ENCODE data around the gene DPP6. TPM values are rescaled to one million over a fixed set of nuclear protein-coding genes. Genes with fewer than 3 reads are reported as not detected.

The DPP6 gene
- total RNA-seq, 4 donors from 2014 or later = 1.5 to 2.9 TPM; not detected in 2

DNA sequence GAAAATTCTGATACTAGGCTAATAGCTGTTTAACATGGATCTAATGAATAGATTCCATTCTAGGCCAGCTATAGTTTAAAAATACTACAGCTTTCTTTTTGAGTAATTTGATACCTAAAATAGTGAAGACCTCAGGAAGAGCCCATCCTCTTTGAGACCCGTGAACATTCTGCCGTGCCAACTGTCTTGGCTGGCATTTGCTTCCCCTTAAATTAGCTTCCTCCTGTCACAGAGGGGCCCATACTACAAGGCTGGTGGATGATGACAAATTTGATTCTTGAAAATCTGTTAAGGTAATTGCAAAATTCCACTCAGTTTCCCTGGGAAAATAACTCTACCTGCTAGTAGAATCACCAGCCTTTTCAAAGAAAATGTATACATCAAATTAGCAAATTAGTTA is 385.0 kb downstream of the DPP6 start:
- H3K4me3 ChIP-seq = no peak overlapping the region
- H3K36me3 ChIP-seq = no peaks in the 10 kb centered on the region
- no peaks in the 10 kb centered on the region for H3K9me3 ChIP-seq
- no peaks in the 10 kb centered on the region for H3K27me3 ChIP-seq
- no peak for TF ChIP-seq POLR2A (IDR thresholded peaks at IDR 0.05)
- TF ChIP-seq, protein P1, sequence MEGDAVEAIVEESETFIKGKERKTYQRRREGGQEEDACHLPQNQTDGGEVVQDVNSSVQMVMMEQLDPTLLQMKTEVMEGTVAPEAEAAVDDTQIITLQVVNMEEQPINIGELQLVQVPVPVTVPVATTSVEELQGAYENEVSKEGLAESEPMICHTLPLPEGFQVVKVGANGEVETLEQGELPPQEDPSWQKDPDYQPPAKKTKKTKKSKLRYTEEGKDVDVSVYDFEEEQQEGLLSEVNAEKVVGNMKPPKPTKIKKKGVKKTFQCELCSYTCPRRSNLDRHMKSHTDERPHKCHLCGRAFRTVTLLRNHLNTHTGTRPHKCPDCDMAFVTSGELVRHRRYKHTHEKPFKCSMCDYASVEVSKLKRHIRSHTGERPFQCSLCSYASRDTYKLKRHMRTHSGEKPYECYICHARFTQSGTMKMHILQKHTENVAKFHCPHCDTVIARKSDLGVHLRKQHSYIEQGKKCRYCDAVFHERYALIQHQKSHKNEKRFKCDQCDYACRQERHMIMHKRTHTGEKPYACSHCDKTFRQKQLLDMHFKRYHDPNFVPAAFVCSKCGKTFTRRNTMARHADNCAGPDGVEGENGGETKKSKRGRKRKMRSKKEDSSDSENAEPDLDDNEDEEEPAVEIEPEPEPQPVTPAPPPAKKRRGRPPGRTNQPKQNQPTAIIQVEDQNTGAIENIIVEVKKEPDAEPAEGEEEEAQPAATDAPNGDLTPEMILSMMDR (IDR thresholded peaks at IDR 0.05) = no peak
- no peaks in the 10 kb centered on the region for H3K4me1 ChIP-seq
- H3K27ac ChIP-seq = no peak overlapping the region
- DNase-seq = no peak

- DNase-seq = no peak
- H3K27ac ChIP-seq = no peak overlapping the region
- no peaks in the 10 kb centered on the region for H3K36me3 ChIP-seq
- H3K4me1 ChIP-seq = no peaks in the 10 kb centered on the region
- H3K4me3 ChIP-seq = no peak overlapping the region
- no peaks in the 10 kb centered on the region for H3K27me3 ChIP-seq
- no peaks in the 10 kb centered on the region for H3K9me3 ChIP-seq
- TF ChIP-seq, protein P1 (IDR thresholded peaks at IDR 0.05) = no peak
- no peak for TF ChIP-seq POLR2A (IDR thresholded peaks at IDR 0.05)
These were observed 386.6 kb downstream of the DPP6 start for GRCh38 chr7:154438571-154439367.

GRCh38 chr7:154440058-154440457 is 387.9 kb downstream of the DPP6 start:
- DNase-seq = no peak
- no peaks in the 10 kb centered on the region for H3K4me1 ChIP-seq
- H3K4me3 ChIP-seq = no peak overlapping the region
- H3K27me3 ChIP-seq = no peaks in the 10 kb centered on the region
- no peaks in the 10 kb centered on the region for H3K9me3 ChIP-seq
- H3K27ac ChIP-seq = no peak overlapping the region
- no peaks in the 10 kb centered on the region for H3K36me3 ChIP-seq
- TF ChIP-seq, protein P1 (IDR thresholded peaks at IDR 0.05) = no peak
- TF ChIP-seq POLR2A (IDR thresholded peaks at IDR 0.05) = no peak

- H3K27ac ChIP-seq = no peak overlapping the region
These were observed 388.5 kb downstream of the DPP6 start for GRCh38 chr7:154440651-154441050.

DNA sequence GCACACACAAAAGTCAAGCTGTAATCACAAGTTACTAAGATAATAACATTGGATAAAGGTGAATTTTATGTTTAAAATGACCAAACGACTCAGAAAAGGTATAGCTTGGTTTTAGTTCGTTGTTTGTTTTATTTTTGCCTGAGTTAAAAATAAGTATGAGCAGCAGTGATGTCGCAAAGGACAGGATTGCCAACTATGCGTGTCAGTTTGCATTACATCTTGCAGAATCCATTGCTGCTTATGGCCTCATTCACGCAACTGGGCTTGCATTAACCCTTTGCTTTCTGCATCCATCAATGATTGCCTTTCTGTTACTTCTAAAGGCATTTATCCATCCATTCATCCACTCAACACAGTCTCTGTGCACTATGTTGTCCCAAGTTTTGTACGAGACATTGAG is 389.6 kb downstream of the DPP6 start:
- no peaks in the 10 kb centered on the region for H3K4me1 ChIP-seq
- H3K36me3 ChIP-seq = no peaks in the 10 kb centered on the region
- H3K27me3 ChIP-seq = no peaks in the 10 kb centered on the region
- TF ChIP-seq, protein P1 (IDR thresholded peaks at IDR 0.05) = no peak
- TF ChIP-seq POLR2A (IDR thresholded peaks at IDR 0.05) = no peak
- H3K27ac ChIP-seq = no peak overlapping the region
- no peak for DNase-seq
- no peaks in the 10 kb centered on the region for H3K9me3 ChIP-seq
- H3K4me3 ChIP-seq = no peak overlapping the region

More at GRCh38 chr7:154440651-154441050, 388.5 kb downstream of the DPP6 start:
- no peaks in the 10 kb centered on the region for H3K4me1 ChIP-seq
- no peaks in the 10 kb centered on the region for H3K9me3 ChIP-seq
- TF ChIP-seq, protein P1 (IDR thresholded peaks at IDR 0.05) = no peak
- no peak for TF ChIP-seq POLR2A (IDR thresholded peaks at IDR 0.05)
- DNase-seq = no peak
- H3K27me3 ChIP-seq = no peaks in the 10 kb centered on the region
- no peaks in the 10 kb centered on the region for H3K36me3 ChIP-seq
- H3K4me3 ChIP-seq = no peak overlapping the region

Measured in Peyer's patch (tissue), 4 donors.